AG09309 (cell line): ENCODE data around the gene ZNF688.

Experiments
- DNase-seq: peaks from one replicate; pipeline ENCODE4 v3.0.0-alpha.2; 2010; ENCODE audit warnings: low read depth
- H3K4me3 ChIP-seq: 2 replicates; pipeline ENCODE4 v1.5.1; 2011; ENCODE audit warnings: mild to moderate bottlenecking, low read depth, low read length, moderate library complexity; ENCODE audit not compliant: control insufficient read depth
- TF ChIP-seq, protein P1 (sequence below): IDR thresholded peaks from 2 replicates; pipeline ENCODE4 v1.5.1; 2011; ENCODE audit warnings: mild to moderate bottlenecking, low read depth, low read length, inconsistent platforms; ENCODE audit not compliant: insufficient read depth, control insufficient read depth; ENCODE audit errors: missing control alignments

Gene ZNF688

DNA sequence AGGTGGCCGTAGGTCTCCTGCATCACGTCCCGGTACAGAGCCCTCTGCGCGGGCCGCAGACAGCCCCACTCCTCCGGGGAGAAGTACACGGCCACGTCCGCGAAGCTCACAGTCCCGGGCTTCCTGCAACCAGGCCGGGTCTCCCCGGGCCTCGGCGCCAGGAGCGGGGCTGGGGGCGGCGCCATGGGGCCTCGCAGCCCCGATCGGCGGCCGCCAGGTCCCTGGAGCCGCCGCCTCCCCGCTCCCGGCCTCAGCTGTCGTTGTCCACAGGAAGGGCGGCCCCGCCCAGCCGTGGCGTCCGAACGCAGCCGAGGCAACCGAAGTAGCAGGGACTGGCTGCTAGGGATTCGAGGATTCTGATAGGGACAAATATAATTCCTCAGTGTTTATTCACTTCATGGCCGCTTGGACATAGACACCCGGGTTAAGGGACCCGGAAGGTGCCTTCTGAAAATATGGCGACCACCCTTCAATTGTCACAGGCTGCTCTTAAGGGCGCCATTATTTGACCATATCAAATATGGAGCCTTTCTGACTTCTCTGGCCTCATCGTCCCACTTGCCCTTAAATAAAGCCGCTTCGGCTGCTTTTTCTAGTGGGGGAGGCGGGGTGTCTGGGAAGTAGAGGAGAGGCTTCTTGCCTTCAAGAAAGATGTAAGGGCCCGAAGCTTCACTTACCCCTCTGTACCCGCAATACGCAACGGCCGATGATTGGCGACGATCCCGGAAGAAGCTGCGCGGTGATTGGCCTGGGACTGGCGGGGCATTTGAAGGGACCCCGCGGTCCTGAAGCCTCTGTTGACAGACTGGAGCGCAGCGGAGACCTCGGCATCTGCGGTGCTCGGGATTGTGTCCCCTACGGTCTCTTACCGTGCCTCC lies at the start of gene ZNF688:
TSS of gene ZNF688 (minus strand) at position 270 of the 878 bp plus-strand sequence. CDS start at position 185, 85 bp downstream.
- DNase-seq, result peak; percentile 93
- TF ChIP-seq, protein P1, sequence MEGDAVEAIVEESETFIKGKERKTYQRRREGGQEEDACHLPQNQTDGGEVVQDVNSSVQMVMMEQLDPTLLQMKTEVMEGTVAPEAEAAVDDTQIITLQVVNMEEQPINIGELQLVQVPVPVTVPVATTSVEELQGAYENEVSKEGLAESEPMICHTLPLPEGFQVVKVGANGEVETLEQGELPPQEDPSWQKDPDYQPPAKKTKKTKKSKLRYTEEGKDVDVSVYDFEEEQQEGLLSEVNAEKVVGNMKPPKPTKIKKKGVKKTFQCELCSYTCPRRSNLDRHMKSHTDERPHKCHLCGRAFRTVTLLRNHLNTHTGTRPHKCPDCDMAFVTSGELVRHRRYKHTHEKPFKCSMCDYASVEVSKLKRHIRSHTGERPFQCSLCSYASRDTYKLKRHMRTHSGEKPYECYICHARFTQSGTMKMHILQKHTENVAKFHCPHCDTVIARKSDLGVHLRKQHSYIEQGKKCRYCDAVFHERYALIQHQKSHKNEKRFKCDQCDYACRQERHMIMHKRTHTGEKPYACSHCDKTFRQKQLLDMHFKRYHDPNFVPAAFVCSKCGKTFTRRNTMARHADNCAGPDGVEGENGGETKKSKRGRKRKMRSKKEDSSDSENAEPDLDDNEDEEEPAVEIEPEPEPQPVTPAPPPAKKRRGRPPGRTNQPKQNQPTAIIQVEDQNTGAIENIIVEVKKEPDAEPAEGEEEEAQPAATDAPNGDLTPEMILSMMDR, result no peak

DNA sequence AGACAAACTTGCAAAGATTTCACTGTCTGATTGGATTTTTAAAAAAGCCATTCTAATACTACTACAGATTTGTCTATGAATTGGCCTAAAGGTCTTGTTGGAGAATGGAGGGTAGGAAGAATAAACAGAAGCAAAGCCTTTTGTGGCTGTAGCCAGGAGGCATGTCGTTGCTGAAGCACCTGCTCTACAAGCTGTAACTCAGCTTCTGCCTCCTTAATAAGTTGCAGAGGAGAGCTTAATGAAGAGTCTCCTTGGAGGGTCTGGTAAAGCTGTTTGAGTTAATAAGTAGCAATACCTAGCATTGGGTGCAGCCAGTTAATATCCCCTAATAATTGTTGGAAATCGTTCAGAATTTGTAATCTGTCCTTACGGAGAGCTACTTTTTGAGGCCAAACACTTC lies 48.7 kb upstream of the ZNF688 start:
- no peak for DNase-seq
- TF ChIP-seq, protein P1, result no peak
- H3K4me3 ChIP-seq, result no peak overlapping the region

More for the DNA sequence above, at the start of gene ZNF688:
- H3K4me3 ChIP-seq, result peak within 1 kb of the TSS; percentile 67

DNA sequence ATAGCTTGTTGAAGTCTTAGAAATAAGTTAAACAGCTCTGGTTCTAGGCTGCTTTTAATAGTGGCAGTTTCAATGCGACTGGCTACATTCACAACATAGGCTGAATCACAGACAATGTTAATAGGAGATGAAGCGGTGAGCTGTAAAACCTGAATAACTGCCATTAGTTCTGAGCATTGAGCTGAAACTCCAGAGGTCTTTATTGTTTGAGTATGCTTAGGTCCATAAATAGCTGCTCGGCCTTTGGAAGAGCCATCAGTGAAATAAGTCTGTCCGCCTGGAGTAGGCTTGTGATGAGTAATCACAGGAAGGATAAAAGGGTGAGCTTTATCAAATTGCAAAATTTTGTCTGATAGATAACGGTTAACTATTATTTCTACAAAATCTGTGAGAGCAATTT lies 48.1 kb upstream of the ZNF688 start:
- no peak for DNase-seq
- no peak overlapping the region for H3K4me3 ChIP-seq
- TF ChIP-seq, protein P1, result no peak

DNA sequence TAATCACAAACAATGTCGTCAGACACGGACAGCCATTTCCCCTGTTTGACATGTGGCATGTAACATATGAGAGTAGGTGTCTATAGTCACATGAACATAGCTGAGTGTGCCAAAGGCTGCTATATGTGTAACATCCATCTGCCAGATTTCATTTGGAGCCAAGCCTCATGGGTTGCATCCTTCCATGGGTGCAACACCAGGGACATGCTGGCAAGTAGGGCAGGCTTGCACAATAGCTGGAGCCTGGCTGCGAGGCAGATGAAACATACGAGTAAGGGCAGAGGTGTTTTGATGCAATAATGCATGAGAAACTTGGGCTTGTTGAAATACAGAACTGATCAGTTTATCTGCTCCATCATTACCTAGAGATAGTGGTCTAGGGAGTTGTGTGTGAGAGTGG lies 47.7 kb upstream of the ZNF688 start:
- H3K4me3 ChIP-seq, result no peak overlapping the region
- DNase-seq, result peak; percentile 59
- TF ChIP-seq, protein P1, result no peak

DNA sequence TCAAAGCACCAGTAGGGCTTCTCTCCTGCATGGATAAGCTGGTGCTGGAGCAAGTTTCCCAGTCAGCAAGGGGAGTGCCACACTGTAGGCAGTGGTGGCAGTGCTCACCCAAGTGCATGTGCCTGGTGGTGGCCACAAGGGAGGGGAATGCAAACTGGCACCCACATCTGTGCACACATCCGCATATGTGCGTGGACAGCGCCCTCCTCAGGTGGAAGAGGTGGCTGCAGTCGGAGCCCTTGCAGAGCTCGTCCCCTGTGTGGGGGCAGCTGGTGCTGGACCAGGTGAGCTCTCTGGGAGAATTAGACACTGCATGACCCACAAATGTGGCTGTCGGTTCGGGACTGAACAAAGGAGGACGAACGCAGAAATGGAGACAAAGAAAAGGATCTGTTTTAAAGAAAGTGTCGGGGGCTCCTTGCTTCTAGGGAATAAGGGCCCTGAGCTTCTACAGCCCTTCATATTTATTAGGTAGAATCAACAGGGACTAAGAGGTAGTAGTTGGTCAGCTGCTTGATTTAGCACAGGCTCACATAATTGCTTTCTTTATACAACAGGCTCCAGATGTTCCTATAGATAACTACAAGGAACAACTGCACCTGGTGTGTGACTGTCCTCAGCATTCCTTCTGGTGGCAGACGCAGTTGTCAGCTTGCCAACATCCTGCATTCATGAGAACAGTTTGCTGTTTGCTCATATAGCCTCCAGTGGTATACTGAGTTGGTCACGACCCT lies 44.0 kb upstream of the ZNF688 start:
- DNase-seq, result no peak
- H3K4me3 ChIP-seq, result no peak overlapping the region
- TF ChIP-seq, protein P1, result peak; percentile 44

DNA sequence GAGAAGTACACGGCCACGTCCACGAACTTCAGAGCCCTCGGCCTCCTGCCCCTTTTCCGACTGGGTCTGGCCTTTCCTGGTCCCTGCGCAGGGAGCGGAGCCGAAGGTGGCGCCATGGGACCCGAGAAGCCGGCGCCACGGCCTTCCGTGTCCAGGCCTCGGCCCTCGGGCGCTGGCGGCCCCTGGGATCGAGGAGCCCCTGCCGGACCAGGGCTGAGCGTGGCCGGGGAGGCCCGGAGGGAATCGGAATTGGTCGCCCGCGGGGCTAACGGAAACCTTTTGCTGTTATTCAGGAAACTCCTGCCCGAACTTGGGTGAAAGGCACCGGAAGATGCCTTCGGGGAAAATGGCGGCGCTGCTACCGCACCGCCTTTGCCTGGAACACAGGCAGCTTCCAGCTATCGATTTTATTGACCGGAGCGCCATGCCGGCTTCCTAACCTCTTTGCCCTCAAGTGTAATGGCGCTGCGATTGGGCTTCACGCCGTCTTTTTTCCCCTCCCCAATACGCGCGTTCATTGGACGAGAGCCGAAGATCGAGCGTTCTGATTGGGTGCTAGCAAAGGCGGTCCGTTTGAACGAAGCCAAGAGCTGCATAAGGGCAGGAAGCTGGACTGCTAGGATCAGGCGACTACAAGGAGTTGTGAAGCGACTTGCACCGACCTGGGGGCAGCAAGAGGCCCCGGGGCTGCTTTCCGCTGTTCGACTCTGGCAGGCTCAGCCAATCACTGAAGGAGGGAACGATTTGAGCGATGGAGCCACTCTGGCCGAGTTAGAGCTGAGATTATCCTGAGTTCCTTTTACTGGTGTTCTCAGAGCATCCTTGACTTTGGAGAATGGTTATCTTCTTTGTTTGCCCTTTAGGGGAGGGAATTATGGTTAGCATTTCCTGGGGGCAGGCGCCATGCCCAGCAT lies 38.7 kb upstream of the ZNF688 start, which contains the start of gene ZNF689:
TSS of gene ZNF689 (minus strand) at position 464 of the 914 bp plus-strand sequence. CDS start at position 116, 348 bp downstream.
- peak; percentile 85 for DNase-seq
- TF ChIP-seq, protein P1, result no peak
- H3K4me3 ChIP-seq, result peak within 1 kb of the TSS; percentile 71
